Caco-2 (cell line): Measurements from ENCODE around the gene CDKN1B. TPM values are rescaled to one million over a fixed set of nuclear protein-coding genes. Genes with fewer than 3 reads are reported as not detected.

Source experiments
- BruUV-seq: library from RNA; stranded (reverse); fragments of 400-500 nt; replicated peaks from 2 replicates; lab custom pipeline; 2021; lab: Mats Ljungman, UMichigan
- CTCF ChIA-PET: fragments of 300-600 bp; sonication (Branson Sonifier 250); formaldehyde crosslinking; loops from one replicate; lab custom pipeline; 2022; ENCODE audit warnings: antibody characterized with exemption; lab: Charles Lee
- POLR2A ChIA-PET: fragments of 300-600 bp; sonication (Branson Sonifier 250); formaldehyde crosslinking; loops from one replicate; lab custom pipeline; 2022; ENCODE audit warnings: antibody characterized with exemption; lab: Charles Lee
- DNase-seq, 2 experiments: peaks; one replicate each; pipeline versions ENCODE4 v3.0.0 to v3.0.0-alpha.2; 2020 to 2022
- H3K27me3 ChIP-seq: replicated peaks from 2 replicates; pipeline ENCODE4 v1.6.0; 2011; ENCODE audit warnings: low read length; ENCODE audit not compliant: control insufficient read depth, insufficient read depth
- H3K36me3 ChIP-seq: 2 replicates; pipeline ENCODE4 v1.5.1; 2011; ENCODE audit warnings: low read length; ENCODE audit not compliant: control insufficient read depth, insufficient read depth
- H3K4me1 ChIP-seq: fragments of 250-450 bp; sonication (Bioruptor Pico); 2 replicates; pipeline ENCODE4 v1.5.1; 2020; ENCODE audit warnings: mild to moderate bottlenecking
- H3K4me3 ChIP-seq: 2 replicates; pipeline ENCODE4 v1.5.1; 2011; ENCODE audit warnings: low read depth, mild to moderate bottlenecking, control low read depth, low read length
- H3K9me3 ChIP-seq: fragments of 250-450 bp; sonication (Bioruptor Pico); 2 replicates; pipeline ENCODE4 v1.5.1; 2020; ENCODE audit warnings: mild to moderate bottlenecking, moderate library complexity
- H3K27ac Mint-ChIP-seq: one replicate; pipeline ENCODE4 v1.8.0; 2022; ENCODE audit warnings: mixed read lengths; ENCODE audit not compliant: unreplicated experiment
- H3K27me3 Mint-ChIP-seq: one replicate; pipeline ENCODE4 v1.8.0; 2022; ENCODE audit warnings: mixed read lengths; ENCODE audit not compliant: insufficient read depth, unreplicated experiment
- H3K36me3 Mint-ChIP-seq: one replicate; pipeline ENCODE4 v1.8.0; 2022; ENCODE audit warnings: mild to moderate bottlenecking, mixed read lengths; ENCODE audit not compliant: insufficient read depth, unreplicated experiment
- H3K4me1 Mint-ChIP-seq: one replicate; pipeline ENCODE4 v1.8.0; 2022; ENCODE audit warnings: low read depth, mixed read lengths; ENCODE audit not compliant: unreplicated experiment
- H3K4me3 Mint-ChIP-seq: one replicate; pipeline ENCODE4 v1.8.0; 2022; ENCODE audit warnings: mild to moderate bottlenecking, moderate library complexity, mixed read lengths; ENCODE audit not compliant: unreplicated experiment
- H3K9me3 Mint-ChIP-seq: one replicate; pipeline ENCODE4 v1.8.0; 2022; ENCODE audit warnings: mixed read lengths; ENCODE audit not compliant: unreplicated experiment
- CTCF ChIP-seq, 2 experiments: fragments of 200-600 bp in 1 of 2; IDR thresholded peaks; 1 replicate in 1 of 2; 2 replicates in 1 of 2; pipeline versions ENCODE4 v1.5.1 to v1.8.0; 2011 to 2022; ENCODE audit warnings: antibody characterized with exemption in 1 of 2, control low read depth in 1 of 2, inconsistent platforms in 1 of 2, low read depth in 1 of 2, low read length in 1 of 2, mild to moderate bottlenecking in 1 of 2, moderate library complexity in 1 of 2; ENCODE audit not compliant: insufficient read depth in 1 of 2, severe bottlenecking in 1 of 2, unreplicated experiment in 1 of 2
- intact Hi-C: fragments of 100-400 bp; cut with micrococcal nuclease; formaldehyde crosslinking; loops from one replicate; pipeline ENCODE4 v1.10.0; 2022; ENCODE audit not compliant: unreplicated experiment
- total RNA-seq: library from RNA; stranded (reverse); gene quantifications from 2 replicates; pipeline ENCODE4 v1.2.3, GENCODE V29; 2022

Gene CDKN1B
- total RNA-seq, 1 experiment from 2014 or later: 115 TPM

GRCh38 chr12:12741660-12742059 lies 24.5 kb downstream of the CDKN1B start:
- H3K27me3 Mint-ChIP-seq: no peaks in the 10 kb centered on the region
- H3K4me1 ChIP-seq: no peaks in the 10 kb centered on the region
- H3K36me3 ChIP-seq: no peaks in the 10 kb centered on the region
- no peaks in the 10 kb centered on the region for H3K9me3 Mint-ChIP-seq
- peaks cover 25% of the 10 kb centered on the region for H3K4me1 Mint-ChIP-seq
- H3K4me3 Mint-ChIP-seq: no peak overlapping the region
- CTCF ChIA-PET: interaction anchor here (0.6 kb wide), 1 partner anchor 13 kb away, joined by 3 read pairs; no protein-coding TSS in a partner anchor
- intact Hi-C loops: no loop called here
- no TSS peak for BruUV-seq
- POLR2A ChIA-PET: no interaction called here
- H3K27me3 ChIP-seq: no peaks in the 10 kb centered on the region
- H3K27ac Mint-ChIP-seq: no peak overlapping the region
- H3K9me3 ChIP-seq: no peaks in the 10 kb centered on the region
- H3K36me3 Mint-ChIP-seq: no peaks in the 10 kb centered on the region
- H3K4me3 ChIP-seq: no peak overlapping the region
- no peak for DNase-seq
- TF ChIP-seq CTCF (IDR thresholded peaks at IDR 0.05; ENCODE audit: insufficient read depth in 1 of 2, low read depth in 1 of 2, low read length in 1 of 2, severe bottlenecking in 1 of 2, unreplicated experiment in 1 of 2): no peak

DNA sequence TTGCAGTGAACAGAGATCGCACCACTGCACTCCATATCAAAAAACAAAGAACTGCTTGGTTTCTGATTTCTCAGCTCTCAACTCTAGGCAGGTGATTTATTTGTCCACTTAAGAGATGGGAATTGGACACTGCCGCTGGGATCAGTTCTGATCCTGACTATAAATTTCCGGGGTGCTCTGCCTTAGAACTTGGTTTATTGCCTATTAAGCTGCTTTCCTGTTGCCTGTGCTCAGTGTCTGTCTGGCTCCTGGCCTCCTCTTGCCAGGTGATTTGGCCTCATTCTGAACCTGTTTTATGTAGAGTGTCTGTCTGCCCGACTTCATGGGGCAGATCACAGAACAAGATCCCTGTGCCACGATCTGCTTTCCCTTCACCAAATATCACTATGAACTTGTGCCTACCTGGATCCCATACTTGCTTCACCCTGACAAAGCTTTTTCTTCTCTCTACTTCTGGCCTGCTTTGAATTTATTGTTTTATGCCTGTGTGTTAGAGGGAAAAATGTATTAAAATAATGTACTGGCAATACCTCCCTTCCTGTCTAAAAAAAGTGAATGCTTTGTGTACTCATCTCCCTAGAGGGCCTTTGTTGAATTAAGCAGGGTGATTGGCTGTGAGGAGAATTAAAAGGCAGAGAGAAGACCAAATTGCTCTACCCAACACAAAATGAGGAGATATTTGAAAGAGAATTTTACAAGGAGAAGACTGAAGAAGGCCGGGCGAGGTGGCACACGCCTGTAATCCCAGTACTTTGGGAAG lies 27.6 kb downstream of the CDKN1B start:
- CTCF ChIA-PET: interaction anchor here (1.0 kb wide), 1 partner anchor 7 kb away, joined by 5 read pairs; no protein-coding TSS in a partner anchor

More for the DNA sequence above, 27.6 kb downstream of the CDKN1B start:
- H3K36me3 Mint-ChIP-seq: no peaks in the 10 kb centered on the region
- no peaks in the 10 kb centered on the region for H3K27me3 Mint-ChIP-seq
- Histone ChIP-seq H3K4me1 (no peaks in the 10 kb centered on the region), H3K27me3 (no peaks in the 10 kb centered on the region), H3K36me3 (no peaks in the 10 kb centered on the region), H3K4me3 (no peak overlapping the region), H3K9me3 (no peaks in the 10 kb centered on the region)
- intact Hi-C loops: no loop called here
- peaks cover 14% of the 10 kb centered on the region for H3K4me1 Mint-ChIP-seq
- H3K4me3 Mint-ChIP-seq: no peak overlapping the region
- H3K9me3 Mint-ChIP-seq: no peaks in the 10 kb centered on the region
- no peak for TF ChIP-seq CTCF (IDR thresholded peaks at IDR 0.05; ENCODE audit: insufficient read depth in 1 of 2, low read depth in 1 of 2, low read length in 1 of 2, severe bottlenecking in 1 of 2, unreplicated experiment in 1 of 2)
- no peak overlapping the region for H3K27ac Mint-ChIP-seq
- BruUV-seq: no TSS peak
- POLR2A ChIA-PET: no interaction called here
- DNase-seq: no peak
